Measurements from ENCODE around the gene LPAR2.

Gene LPAR2

GRCh38 chr19:19630426-19630825 lies 2.4 kb upstream of the LPAR2 start:
- H3K4me3 ChIP-seq (ENCODE audit: low read depth, low read length): no peak overlapping the region
- no peak for TF ChIP-seq CTCF (IDR thresholded peaks at IDR 0.05; ENCODE audit: borderline replicate concordance, insufficient read depth, low read depth, low read length)

DNA sequence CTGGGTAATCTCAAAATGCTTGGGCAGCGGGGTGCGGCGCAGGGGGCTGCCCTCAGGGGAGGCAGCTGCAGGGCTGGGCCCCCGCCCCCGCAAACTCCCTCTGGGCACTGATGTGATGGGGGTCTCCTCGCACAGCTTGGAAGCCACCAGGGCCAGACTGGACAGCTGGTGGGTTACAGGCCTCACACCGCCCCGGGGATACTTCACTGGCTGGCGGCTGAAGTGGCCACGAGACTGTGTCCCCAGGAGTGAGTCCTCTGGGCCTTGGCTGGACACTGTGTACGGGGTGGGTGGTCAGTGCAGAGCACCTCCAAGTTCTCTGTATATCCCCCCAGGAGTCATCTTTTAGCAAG lies 2.0 kb upstream of the LPAR2 start:
- no peak for TF ChIP-seq CTCF (IDR thresholded peaks at IDR 0.05; ENCODE audit: borderline replicate concordance, insufficient read depth, low read depth, low read length)
- no peak overlapping the region for H3K4me3 ChIP-seq (ENCODE audit: low read depth, low read length)

DNA sequence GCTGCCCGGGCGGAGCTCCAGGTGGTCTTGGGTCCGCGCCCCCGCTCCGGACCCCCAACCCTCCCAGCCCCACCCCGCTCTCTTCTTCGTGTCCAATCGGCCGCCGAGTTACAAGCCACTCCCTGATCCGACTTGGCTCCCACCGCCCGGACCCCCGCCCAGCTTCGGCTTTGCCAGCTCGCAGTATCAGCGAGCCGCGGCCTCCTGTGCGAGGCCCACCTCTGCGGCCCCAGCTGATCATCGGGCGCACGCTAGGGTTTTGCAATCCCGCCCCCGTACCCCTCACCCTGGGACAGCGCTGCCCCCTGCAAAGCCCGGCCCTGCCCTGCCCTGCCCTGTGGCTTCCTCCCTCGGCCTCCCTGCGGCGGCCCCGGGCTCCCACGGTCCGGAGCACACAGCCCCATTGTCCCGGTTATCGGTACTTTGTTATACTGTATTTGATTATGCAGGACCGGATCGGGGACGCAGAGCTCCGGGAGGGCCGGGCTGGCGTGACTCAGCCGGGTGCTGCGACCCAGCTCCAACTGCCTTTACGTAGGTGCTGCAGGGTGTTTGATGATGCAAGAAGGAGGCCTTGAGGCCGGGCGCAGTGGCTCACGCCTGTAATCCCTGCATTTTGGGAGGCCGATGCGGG lies 598 bp upstream of the LPAR2 start:
- H3K4me3 ChIP-seq (ENCODE audit: low read depth, low read length): peak overlapping the region; percentile 79
- no peak for TF ChIP-seq CTCF (IDR thresholded peaks at IDR 0.05; ENCODE audit: borderline replicate concordance, insufficient read depth, low read depth, low read length)

GRCh38 chr19:19626516-19627472 lies 1.2 kb downstream of the LPAR2 start:
- TF ChIP-seq CTCF (IDR thresholded peaks at IDR 0.05; ENCODE audit: borderline replicate concordance, insufficient read depth, low read depth, low read length): no peak
- peak overlapping the region; percentile 79 for H3K4me3 ChIP-seq (ENCODE audit: low read depth, low read length)

GRCh38 chr19:19624032-19624570 lies 3.9 kb downstream of the LPAR2 start:
- no peak overlapping the region for H3K4me3 ChIP-seq (ENCODE audit: low read depth, low read length)
- TF ChIP-seq CTCF (IDR thresholded peaks at IDR 0.05; ENCODE audit: borderline replicate concordance, insufficient read depth, low read depth, low read length): no peak

GRCh38 chr19:19623383-19623782 lies 4.6 kb downstream of the LPAR2 start:
- TF ChIP-seq CTCF (IDR thresholded peaks at IDR 0.05; ENCODE audit: borderline replicate concordance, insufficient read depth, low read depth, low read length): no peak
- no peak overlapping the region for H3K4me3 ChIP-seq (ENCODE audit: low read depth, low read length)

Measured in GM12875 (cell line).